H1 (cell line): ENCODE measurements around the gene C5orf34. TPM values are rescaled to one million over a fixed set of nuclear protein-coding genes. Genes with fewer than 3 reads are reported as not detected.

Source experiments
- BCL11A ChIP-seq, 2 experiments: IDR thresholded peaks; one replicate each; pipeline ENCODE4 v1.6.1; 2011; ENCODE audit warnings: low read depth in 2 of 2, low read length in 2 of 2, mild to moderate bottlenecking in 2 of 2
- EGR1 ChIP-seq: IDR thresholded peaks from 2 replicates; pipeline ENCODE4 v1.6.1; 2011; ENCODE audit warnings: low read depth, low read length, borderline replicate concordance
- FOSL1 ChIP-seq: IDR thresholded peaks from 2 replicates; pipeline ENCODE4 v1.6.1; 2011; ENCODE audit warnings: mild to moderate bottlenecking, low read depth, low read length, moderate library complexity; ENCODE audit not compliant: insufficient read depth
- GABPA ChIP-seq: IDR thresholded peaks from 2 replicates; pipeline ENCODE4 v1.6.1; 2011; ENCODE audit warnings: mild to moderate bottlenecking, low read length, moderate library complexity, borderline replicate concordance; ENCODE audit not compliant: insufficient read depth
- JUN ChIP-seq: IDR thresholded peaks from 2 replicates; pipeline ENCODE4 v1.6.1; 2011; ENCODE audit warnings: low read depth, mild to moderate bottlenecking, improper control_type of control experiment, low read length
- NANOG ChIP-seq: IDR thresholded peaks from 2 replicates; pipeline ENCODE4 v1.6.1; 2011; ENCODE audit warnings: low read length, low read depth, mild to moderate bottlenecking, inconsistent platforms; ENCODE audit not compliant: insufficient read depth, poor library complexity, severe bottlenecking
- RBBP5 ChIP-seq: IDR thresholded peaks from 2 replicates; pipeline ENCODE4 v1.7.1; 2012; ENCODE audit warnings: low read depth, mild to moderate bottlenecking, inconsistent platforms, low read length, moderate library complexity, borderline replicate concordance
- RNF2 ChIP-seq: fragments of 200-900, 300-1000 bp; sonication (generic); IDR thresholded peaks from 2 replicates; pipeline ENCODE4 v1.7.1; 2016; ENCODE audit warnings: borderline replicate concordance, low read depth, mild to moderate bottlenecking, antibody characterized with exemption, low read length; ENCODE audit not compliant: poor library complexity, severe bottlenecking; ENCODE audit errors: missing control alignments
- TEAD4 ChIP-seq: IDR thresholded peaks from 2 replicates; pipeline ENCODE4 v1.6.1; 2012; ENCODE audit warnings: low read depth, low read length, inconsistent platforms, mixed read lengths
- polyA plus RNA-seq, 7 experiments: library from polyadenylated mRNA; depleted of rRNA in 3 of 7; stranded (reverse) in 5 of 7; unstranded in 2 of 7; fragments of >200 nt in 5 of 7; fragments of 200-250 nt in 2 of 7; gene quantifications; 1 replicate in 5 of 7; 2 replicates in 1 of 7; 4 replicates in 1 of 7; pipeline versions ENCODE4 v1.2.1 to v1.2.3, GENCODE V29; 2011 to 2013; ENCODE audit warnings: missing spikeins in 2 of 7, mixed read lengths in 2 of 7
- total RNA-seq: library from RNA; stranded (reverse); fragmentation: NEBNext Ultra II Directional; extraction: Animal tissue kit (Norgen Biotek cat#: 25700); gene quantifications from 2 replicates; pipeline ENCODE4 v1.2.1, GENCODE V29; 2021
- TF ChIP-seq, protein P1 (sequence below): fragments of 300-600 bp; sonication (generic); IDR thresholded peaks from 2 replicates; pipeline ENCODE4 v1.7.1; 2012; ENCODE audit warnings: low read length, moderate library complexity, mild to moderate bottlenecking, inconsistent platforms; ENCODE audit not compliant: insufficient replicate concordance

C5orf34 gene
- total and polyA plus RNA-seq, 2 of the 8 experiments (the other 6 are each of a cell fraction or from before 2014, with no cell fraction given): 6.8 to 8.6 TPM

DNA sequence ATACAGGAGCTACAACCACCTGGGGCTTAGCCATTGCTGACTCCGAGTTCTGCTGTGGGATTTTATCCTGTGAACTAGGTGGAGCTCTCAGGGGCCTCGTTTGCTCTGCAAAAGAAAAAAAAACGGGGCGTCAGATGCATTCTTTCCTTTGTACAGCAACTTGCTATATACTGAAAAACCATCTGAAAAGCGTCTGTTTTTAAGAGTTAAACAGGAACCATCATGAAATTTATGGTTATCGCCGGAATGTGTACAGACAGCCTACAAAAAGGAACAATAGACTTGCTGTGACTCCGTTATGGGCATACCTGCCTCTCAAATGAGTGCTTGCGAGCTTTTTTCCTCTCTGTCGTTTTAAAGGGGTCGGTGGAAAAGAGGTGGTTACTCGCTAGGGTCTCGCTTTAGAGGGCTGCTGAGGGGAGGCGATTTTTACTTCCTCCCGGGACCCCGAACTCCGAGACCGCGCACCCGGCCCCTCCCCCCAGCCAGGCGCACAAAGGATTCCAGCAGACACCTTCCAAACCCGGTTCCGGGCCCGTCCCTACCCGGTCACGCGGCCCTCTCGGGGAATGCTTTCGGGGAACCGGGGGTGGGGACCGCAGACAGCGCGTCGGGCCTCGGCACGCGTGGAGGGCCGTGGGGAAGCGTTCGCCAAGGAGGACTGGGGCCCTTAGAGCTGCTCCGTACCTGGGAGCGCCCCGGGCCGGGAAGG is 41.1 kb upstream of the C5orf34 start (continued):
- TF ChIP-seq, protein P1, sequence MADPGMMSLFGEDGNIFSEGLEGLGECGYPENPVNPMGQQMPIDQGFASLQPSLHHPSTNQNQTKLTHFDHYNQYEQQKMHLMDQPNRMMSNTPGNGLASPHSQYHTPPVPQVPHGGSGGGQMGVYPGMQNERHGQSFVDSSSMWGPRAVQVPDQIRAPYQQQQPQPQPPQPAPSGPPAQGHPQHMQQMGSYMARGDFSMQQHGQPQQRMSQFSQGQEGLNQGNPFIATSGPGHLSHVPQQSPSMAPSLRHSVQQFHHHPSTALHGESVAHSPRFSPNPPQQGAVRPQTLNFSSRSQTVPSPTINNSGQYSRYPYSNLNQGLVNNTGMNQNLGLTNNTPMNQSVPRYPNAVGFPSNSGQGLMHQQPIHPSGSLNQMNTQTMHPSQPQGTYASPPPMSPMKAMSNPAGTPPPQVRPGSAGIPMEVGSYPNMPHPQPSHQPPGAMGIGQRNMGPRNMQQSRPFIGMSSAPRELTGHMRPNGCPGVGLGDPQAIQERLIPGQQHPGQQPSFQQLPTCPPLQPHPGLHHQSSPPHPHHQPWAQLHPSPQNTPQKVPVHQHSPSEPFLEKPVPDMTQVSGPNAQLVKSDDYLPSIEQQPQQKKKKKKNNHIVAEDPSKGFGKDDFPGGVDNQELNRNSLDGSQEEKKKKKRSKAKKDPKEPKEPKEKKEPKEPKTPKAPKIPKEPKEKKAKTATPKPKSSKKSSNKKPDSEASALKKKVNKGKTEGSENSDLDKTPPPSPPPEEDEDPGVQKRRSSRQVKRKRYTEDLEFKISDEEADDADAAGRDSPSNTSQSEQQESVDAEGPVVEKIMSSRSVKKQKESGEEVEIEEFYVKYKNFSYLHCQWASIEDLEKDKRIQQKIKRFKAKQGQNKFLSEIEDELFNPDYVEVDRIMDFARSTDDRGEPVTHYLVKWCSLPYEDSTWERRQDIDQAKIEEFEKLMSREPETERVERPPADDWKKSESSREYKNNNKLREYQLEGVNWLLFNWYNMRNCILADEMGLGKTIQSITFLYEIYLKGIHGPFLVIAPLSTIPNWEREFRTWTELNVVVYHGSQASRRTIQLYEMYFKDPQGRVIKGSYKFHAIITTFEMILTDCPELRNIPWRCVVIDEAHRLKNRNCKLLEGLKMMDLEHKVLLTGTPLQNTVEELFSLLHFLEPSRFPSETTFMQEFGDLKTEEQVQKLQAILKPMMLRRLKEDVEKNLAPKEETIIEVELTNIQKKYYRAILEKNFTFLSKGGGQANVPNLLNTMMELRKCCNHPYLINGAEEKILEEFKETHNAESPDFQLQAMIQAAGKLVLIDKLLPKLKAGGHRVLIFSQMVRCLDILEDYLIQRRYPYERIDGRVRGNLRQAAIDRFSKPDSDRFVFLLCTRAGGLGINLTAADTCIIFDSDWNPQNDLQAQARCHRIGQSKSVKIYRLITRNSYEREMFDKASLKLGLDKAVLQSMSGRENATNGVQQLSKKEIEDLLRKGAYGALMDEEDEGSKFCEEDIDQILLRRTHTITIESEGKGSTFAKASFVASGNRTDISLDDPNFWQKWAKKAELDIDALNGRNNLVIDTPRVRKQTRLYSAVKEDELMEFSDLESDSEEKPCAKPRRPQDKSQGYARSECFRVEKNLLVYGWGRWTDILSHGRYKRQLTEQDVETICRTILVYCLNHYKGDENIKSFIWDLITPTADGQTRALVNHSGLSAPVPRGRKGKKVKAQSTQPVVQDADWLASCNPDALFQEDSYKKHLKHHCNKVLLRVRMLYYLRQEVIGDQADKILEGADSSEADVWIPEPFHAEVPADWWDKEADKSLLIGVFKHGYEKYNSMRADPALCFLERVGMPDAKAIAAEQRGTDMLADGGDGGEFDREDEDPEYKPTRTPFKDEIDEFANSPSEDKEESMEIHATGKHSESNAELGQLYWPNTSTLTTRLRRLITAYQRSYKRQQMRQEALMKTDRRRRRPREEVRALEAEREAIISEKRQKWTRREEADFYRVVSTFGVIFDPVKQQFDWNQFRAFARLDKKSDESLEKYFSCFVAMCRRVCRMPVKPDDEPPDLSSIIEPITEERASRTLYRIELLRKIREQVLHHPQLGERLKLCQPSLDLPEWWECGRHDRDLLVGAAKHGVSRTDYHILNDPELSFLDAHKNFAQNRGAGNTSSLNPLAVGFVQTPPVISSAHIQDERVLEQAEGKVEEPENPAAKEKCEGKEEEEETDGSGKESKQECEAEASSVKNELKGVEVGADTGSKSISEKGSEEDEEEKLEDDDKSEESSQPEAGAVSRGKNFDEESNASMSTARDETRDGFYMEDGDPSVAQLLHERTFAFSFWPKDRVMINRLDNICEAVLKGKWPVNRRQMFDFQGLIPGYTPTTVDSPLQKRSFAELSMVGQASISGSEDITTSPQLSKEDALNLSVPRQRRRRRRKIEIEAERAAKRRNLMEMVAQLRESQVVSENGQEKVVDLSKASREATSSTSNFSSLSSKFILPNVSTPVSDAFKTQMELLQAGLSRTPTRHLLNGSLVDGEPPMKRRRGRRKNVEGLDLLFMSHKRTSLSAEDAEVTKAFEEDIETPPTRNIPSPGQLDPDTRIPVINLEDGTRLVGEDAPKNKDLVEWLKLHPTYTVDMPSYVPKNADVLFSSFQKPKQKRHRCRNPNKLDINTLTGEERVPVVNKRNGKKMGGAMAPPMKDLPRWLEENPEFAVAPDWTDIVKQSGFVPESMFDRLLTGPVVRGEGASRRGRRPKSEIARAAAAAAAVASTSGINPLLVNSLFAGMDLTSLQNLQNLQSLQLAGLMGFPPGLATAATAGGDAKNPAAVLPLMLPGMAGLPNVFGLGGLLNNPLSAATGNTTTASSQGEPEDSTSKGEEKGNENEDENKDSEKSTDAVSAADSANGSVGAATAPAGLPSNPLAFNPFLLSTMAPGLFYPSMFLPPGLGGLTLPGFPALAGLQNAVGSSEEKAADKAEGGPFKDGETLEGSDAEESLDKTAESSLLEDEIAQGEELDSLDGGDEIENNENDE: no peak
- no peak for TF ChIP-seq FOSL1
- TF ChIP-seq GABPA: no peak
- TF ChIP-seq EGR1: no peak
- TF ChIP-seq NANOG: no peak
- no peak for TF ChIP-seq RNF2
- TF ChIP-seq RBBP5: no peak
- TF ChIP-seq JUN: no peak
- TF ChIP-seq TEAD4: no peak
- TF ChIP-seq BCL11A (IDR thresholded peaks at IDR 0.05; ENCODE audit: low read depth in 2 of 2, low read length in 2 of 2): no peak
